ENCODE results near the gene VPS13C. TPM values are rescaled to one million over a fixed set of nuclear protein-coding genes. Genes with fewer than 3 reads are reported as not detected.

The VPS13C gene
- total RNA-seq, 4 donors from 2014 or later, result 7.6 to 43.1 (median 18.0) TPM

- WGBS, 2 donors, result 93 to 96% methylated on average over 11 of the region's 11 CpGs
- no peak for DNase-seq
- peaks cover 0 to 9% (median 5%) of the 10 kb centered on the region in 3 donors for H3K4me1 ChIP-seq
These were observed 45.0 kb upstream of the VPS13C start for GRCh38 chr15:62105266-62105665.

GRCh38 chr15:62104846-62105245, 44.6 kb upstream of the VPS13C start:
- no peaks in the 10 kb centered on the region for H3K27me3 ChIP-seq
- no peak for TF ChIP-seq POLR2A (IDR thresholded peaks at IDR 0.05)
- TF ChIP-seq CTCF (IDR thresholded peaks at IDR 0.05), result no peak
- peaks cover 0 to 5% (median 1%) of the 10 kb centered on the region in 3 donors for H3K4me1 ChIP-seq
- no peak overlapping the region for H3K4me3 ChIP-seq
- intact Hi-C loops (cut with DNase I), result no loop called here
- no peak for DNase-seq
- 63 to 79% methylated on average over 5 of the region's 5 CpGs for WGBS, 2 donors
- no peaks in the 10 kb centered on the region for H3K9me3 ChIP-seq
- no peak overlapping the region for H3K27ac ChIP-seq
- H3K36me3 ChIP-seq, result no peaks in the 10 kb centered on the region

More at GRCh38 chr15:62105266-62105665, 45.0 kb upstream of the VPS13C start:
- H3K27me3 ChIP-seq, result no peaks in the 10 kb centered on the region
- no peak for TF ChIP-seq POLR2A (IDR thresholded peaks at IDR 0.05)
- TF ChIP-seq CTCF (IDR thresholded peaks at IDR 0.05), result no peak
- H3K4me3 ChIP-seq, result no peak overlapping the region
- no peaks in the 10 kb centered on the region for H3K36me3 ChIP-seq
- H3K9me3 ChIP-seq, result no peaks in the 10 kb centered on the region
- no peak overlapping the region for H3K27ac ChIP-seq
- intact Hi-C loops (cut with DNase I), result no loop called here

GRCh38 chr15:62104401-62104800, 44.2 kb upstream of the VPS13C start:
- Histone ChIP-seq H3K4me3 (no peak overlapping the region), H3K27ac (no peak overlapping the region), H3K9me3 (no peaks in the 10 kb centered on the region), H3K27me3 (peaks cover 0 to 1% (median 0%) of the 10 kb centered on the region in 4 donors), H3K4me1 (peaks cover 0 to under 1% (median 0%) of the 10 kb centered on the region in 3 donors), H3K36me3 (no peaks in the 10 kb centered on the region)
- intact Hi-C loops (cut with DNase I), result no loop called here
- WGBS, 2 donors, result 55 to 62% methylated on average over 3 of the region's 3 CpGs
- TF ChIP-seq POLR2A (IDR thresholded peaks at IDR 0.05) (no peak), CTCF (IDR thresholded peaks at IDR 0.05) (no peak)
- DNase-seq, result no peak

GRCh38 chr15:62103431-62103830, 43.2 kb upstream of the VPS13C start:
- Histone ChIP-seq H3K4me1 (no peaks in the 10 kb centered on the region), H3K9me3 (no peaks in the 10 kb centered on the region), H3K27me3 (peaks cover 0 to 6% (median 0%) of the 10 kb centered on the region in 4 donors), H3K4me3 (no peak overlapping the region), H3K27ac (no peak overlapping the region), H3K36me3 (no peaks in the 10 kb centered on the region)
- WGBS, 2 donors, result 91 to 94% methylated on average over 4 to 6 of the region's 7 CpGs
- intact Hi-C loops (cut with DNase I), result no loop called here
- no peak for DNase-seq
- TF ChIP-seq POLR2A (IDR thresholded peaks at IDR 0.05) (no peak), CTCF (IDR thresholded peaks at IDR 0.05) (no peak)

- Histone ChIP-seq H3K9me3 (no peaks in the 10 kb centered on the region), H3K27ac (peak overlapping the region in 1 of 4 donors; percentile 16), H3K4me1 (no peaks in the 10 kb centered on the region), H3K4me3 (no peak overlapping the region), H3K36me3 (no peaks in the 10 kb centered on the region), H3K27me3 (peaks cover 0 to 21% (median 0%) of the 10 kb centered on the region in 4 donors)
- no peak for DNase-seq
- no peak for TF ChIP-seq CTCF (IDR thresholded peaks at IDR 0.05)
- intact Hi-C loops (cut with DNase I), result no loop called here
- WGBS, 2 donors, result 36 to 40% methylated on average over 7 of the region's 7 CpGs
These were observed 38.9 kb upstream of the VPS13C start for GRCh38 chr15:62099094-62099601.

All from esophagus squamous epithelium (tissue), 5 donors.